Mesothelial cell of epicardium (in vitro differentiated cells): ENCODE results near the gene ATXN7L2. TPM values are rescaled to one million over a fixed set of nuclear protein-coding genes. Genes with fewer than 3 reads are reported as not detected.

Experiments
- DNase-seq, 2 experiments: peaks; one replicate each; pipeline ENCODE4 v3.0.0; 2021; ENCODE audit warnings: low spot score in 2 of 2; ENCODE audit not compliant: unreplicated experiment in 2 of 2
- H3K27ac Mint-ChIP-seq: 2 replicates; pipeline ENCODE4 v1.8.0; 2021; ENCODE audit warnings: mixed read lengths
- H3K27me3 Mint-ChIP-seq: 2 replicates; pipeline ENCODE4 v1.8.0; 2021; ENCODE audit warnings: low read depth, mixed read lengths
- H3K36me3 Mint-ChIP-seq: 2 replicates; pipeline ENCODE4 v1.8.0; 2021; ENCODE audit warnings: mixed read lengths
- H3K4me1 Mint-ChIP-seq: 2 replicates; pipeline ENCODE4 v1.8.0; 2021; ENCODE audit warnings: mixed read lengths
- H3K4me3 Mint-ChIP-seq: 2 replicates; pipeline ENCODE4 v1.8.0; 2021; ENCODE audit warnings: mild to moderate bottlenecking, moderate library complexity, mixed read lengths
- H3K9me3 Mint-ChIP-seq: 2 replicates; pipeline ENCODE4 v1.8.0; 2021; ENCODE audit warnings: mixed read lengths
- total RNA-seq: library from RNA; stranded (reverse); gene quantifications from 3 replicates; pipeline ENCODE4 v1.2.1, GENCODE V29; 2021
- TF ChIP-seq, protein P1 (sequence below): fragments of 200-600 bp; sonication (generic); IDR thresholded peaks from one replicate; pipeline ENCODE4 v1.5.0; 2021; ENCODE audit warnings: antibody characterized with exemption; ENCODE audit not compliant: unreplicated experiment

The ATXN7L2 gene
- total RNA-seq, 1 donor from 2014 or later, result 13.8 TPM

DNA sequence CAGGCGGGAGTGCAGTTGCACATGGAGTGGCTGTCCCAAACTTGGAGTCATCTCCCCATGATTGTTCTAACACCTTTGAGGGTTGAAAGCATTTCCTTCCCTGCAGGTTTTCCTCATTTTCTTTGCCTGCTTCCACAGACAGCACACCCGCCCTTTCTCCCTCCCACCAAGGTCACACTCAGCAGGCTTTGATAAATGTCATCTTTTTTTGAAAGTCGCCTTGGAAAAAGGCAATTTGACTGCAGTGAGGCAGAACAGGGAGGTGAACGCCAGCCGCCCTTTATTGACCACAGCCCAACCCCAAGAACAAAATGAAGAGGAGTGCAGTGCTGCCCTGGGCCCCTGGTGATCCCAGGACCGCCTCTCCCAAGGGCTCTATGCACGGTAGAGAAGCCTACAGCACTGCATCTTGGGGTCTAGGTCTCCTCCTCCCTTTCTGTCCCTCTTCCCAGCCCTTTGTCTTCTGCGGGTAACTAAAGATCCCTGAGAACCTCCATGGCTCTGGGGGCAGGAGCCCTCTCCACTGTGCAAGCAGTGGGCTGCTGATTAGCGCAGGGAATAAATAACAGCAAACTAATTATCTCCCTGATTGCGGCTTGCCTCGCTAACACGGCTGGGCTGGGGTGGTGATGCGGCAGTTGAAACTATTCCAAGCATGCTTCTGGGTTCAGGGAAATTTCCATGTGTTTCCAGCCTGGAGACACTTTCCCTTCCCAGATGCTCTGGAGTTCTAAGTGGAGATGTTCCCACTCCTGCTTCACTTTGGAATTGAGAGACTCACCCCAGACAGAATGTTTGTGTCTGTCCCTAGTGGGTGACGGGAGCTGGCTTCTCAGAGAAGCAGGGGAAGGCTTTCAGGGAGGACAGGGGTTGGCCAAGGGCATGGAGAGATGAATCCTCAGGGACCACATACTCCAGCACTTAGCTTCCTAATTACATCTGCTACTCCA, 37.6 kb downstream of the ATXN7L2 start:
- Mint-ChIP-seq H3K27ac (no peak overlapping the region), H3K4me1 (no peaks in the 10 kb centered on the region), H3K9me3 (no peaks in the 10 kb centered on the region), H3K27me3 (peaks cover 36% of the 10 kb centered on the region), H3K4me3 (no peak overlapping the region), H3K36me3 (no peaks in the 10 kb centered on the region)
- no peak for DNase-seq
- TF ChIP-seq, protein P1, sequence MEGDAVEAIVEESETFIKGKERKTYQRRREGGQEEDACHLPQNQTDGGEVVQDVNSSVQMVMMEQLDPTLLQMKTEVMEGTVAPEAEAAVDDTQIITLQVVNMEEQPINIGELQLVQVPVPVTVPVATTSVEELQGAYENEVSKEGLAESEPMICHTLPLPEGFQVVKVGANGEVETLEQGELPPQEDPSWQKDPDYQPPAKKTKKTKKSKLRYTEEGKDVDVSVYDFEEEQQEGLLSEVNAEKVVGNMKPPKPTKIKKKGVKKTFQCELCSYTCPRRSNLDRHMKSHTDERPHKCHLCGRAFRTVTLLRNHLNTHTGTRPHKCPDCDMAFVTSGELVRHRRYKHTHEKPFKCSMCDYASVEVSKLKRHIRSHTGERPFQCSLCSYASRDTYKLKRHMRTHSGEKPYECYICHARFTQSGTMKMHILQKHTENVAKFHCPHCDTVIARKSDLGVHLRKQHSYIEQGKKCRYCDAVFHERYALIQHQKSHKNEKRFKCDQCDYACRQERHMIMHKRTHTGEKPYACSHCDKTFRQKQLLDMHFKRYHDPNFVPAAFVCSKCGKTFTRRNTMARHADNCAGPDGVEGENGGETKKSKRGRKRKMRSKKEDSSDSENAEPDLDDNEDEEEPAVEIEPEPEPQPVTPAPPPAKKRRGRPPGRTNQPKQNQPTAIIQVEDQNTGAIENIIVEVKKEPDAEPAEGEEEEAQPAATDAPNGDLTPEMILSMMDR, result no peak

DNA sequence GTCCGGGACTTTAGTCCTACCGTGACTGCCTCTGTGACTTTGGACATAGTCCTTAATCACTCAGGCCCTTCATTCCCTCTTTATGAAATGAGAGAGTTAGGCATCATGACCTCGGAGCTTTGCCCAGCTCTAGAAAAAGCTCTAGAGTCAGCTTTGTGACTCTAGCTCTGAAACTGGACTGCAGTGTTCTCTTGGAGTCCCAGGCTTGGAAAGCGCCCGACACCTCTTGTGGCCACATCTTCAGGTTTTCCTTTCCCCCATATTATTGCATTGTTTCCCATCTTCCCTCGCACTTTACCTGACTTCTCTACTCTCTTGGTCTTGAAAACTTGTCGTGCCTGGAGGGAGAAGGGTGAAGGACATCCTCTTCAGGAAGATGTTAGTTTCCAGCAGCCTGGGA, 38.3 kb downstream of the ATXN7L2 start:
- no peak for DNase-seq
- H3K4me1 Mint-ChIP-seq, result no peaks in the 10 kb centered on the region

DNA sequence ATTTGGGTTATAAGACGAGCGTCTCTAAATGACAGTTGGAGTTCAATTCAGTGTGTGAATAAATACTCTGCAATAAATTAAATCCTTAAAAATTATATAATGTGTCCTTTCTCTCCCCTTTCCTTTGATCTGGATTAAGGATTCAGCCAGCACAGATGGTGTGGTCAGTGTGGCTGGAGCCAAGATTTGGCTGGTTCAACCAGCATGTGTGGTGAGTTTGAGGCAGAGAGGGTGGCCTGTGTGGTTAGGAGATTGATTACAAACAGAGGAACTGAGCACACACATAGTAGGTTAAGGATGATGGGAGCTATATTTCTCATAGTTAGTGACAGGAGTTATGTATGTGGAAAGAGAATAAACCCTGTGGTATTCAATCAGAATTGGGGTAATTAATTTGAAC, 40.0 kb downstream of the ATXN7L2 start:
- no peaks in the 10 kb centered on the region for H3K9me3 Mint-ChIP-seq
- peaks cover 52% of the 10 kb centered on the region for H3K27me3 Mint-ChIP-seq
- DNase-seq, result no peak
- no peaks in the 10 kb centered on the region for H3K36me3 Mint-ChIP-seq
- H3K4me3 Mint-ChIP-seq, result no peak overlapping the region
- H3K27ac Mint-ChIP-seq, result no peak overlapping the region
- TF ChIP-seq, protein P1, result no peak
- no peaks in the 10 kb centered on the region for H3K4me1 Mint-ChIP-seq

More for the DNA sequence above, 38.3 kb downstream of the ATXN7L2 start:
- H3K4me3 Mint-ChIP-seq, result no peak overlapping the region
- H3K27ac Mint-ChIP-seq, result no peak overlapping the region
- TF ChIP-seq, protein P1, result no peak
- H3K36me3 Mint-ChIP-seq, result no peaks in the 10 kb centered on the region
- peaks cover 41% of the 10 kb centered on the region for H3K27me3 Mint-ChIP-seq
- no peaks in the 10 kb centered on the region for H3K9me3 Mint-ChIP-seq

GRCh38 chr1:109527098-109527811, 43.5 kb downstream of the ATXN7L2 start:
- H3K4me1 Mint-ChIP-seq, result no peaks in the 10 kb centered on the region
- H3K27ac Mint-ChIP-seq, result no peak overlapping the region
- no peaks in the 10 kb centered on the region for H3K9me3 Mint-ChIP-seq
- H3K27me3 Mint-ChIP-seq, result peaks cover 32% of the 10 kb centered on the region
- no peak overlapping the region for H3K4me3 Mint-ChIP-seq
- no peak for DNase-seq
- TF ChIP-seq, protein P1, result no peak
- no peaks in the 10 kb centered on the region for H3K36me3 Mint-ChIP-seq

DNA sequence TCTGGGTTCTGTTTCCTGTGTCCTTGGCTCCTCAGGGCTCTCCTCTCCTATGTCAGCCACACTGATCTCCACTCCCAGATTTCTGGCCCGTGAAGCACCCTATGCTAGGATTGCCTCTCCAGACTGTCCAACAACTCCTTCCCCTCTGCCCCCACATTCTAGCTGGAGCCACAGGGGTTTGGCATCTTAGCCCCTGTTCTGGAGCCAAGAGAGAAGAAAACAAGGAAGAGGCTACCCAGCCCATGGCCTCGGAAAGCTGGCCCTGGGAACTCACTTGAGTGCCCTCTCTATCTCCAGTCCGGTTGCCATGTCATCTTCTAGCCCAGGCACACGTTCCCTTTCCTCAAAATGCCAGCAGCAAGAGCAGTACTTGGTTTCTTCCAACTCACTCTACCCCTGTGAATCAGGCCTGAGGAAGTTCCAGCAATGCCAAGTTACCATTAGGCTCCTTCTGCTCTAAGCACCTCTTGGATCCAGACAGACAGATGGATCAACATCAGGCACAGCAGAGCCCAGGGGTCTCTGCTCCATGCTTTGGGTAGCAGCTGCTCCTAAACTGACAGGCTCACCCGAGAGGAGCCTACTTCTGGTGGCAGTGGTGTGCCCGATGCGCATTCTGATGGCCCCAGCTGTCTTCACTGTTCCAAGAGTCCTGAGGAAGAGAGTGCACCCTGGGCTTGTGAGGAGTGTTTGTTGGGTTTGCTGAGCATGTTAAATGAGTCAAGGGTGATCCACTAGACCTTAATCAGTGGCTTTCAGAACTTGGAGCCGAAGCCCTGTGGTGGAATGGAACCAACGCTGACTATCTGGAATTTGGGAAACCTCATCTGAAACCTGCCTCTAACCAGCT, 44.4 kb downstream of the ATXN7L2 start:
- no peaks in the 10 kb centered on the region for H3K36me3 Mint-ChIP-seq
- DNase-seq, result no peak

More for the DNA sequence above, 44.4 kb downstream of the ATXN7L2 start:
- Mint-ChIP-seq H3K27ac (no peak overlapping the region), H3K4me1 (peaks cover 5% of the 10 kb centered on the region), H3K9me3 (no peaks in the 10 kb centered on the region), H3K27me3 (peaks cover 28% of the 10 kb centered on the region), H3K4me3 (no peak overlapping the region)
- TF ChIP-seq, protein P1, result no peak
